Measurements from ENCODE around the gene FLG2. TPM values are rescaled to one million over a fixed set of nuclear protein-coding genes. Genes with fewer than 3 reads are reported as not detected.

The FLG2 gene
- total and polyA plus RNA-seq, 10 of the 15 experiments (the other 5 are each of a cell fraction or from before 2014, with no cell fraction given), result not detected

DNA sequence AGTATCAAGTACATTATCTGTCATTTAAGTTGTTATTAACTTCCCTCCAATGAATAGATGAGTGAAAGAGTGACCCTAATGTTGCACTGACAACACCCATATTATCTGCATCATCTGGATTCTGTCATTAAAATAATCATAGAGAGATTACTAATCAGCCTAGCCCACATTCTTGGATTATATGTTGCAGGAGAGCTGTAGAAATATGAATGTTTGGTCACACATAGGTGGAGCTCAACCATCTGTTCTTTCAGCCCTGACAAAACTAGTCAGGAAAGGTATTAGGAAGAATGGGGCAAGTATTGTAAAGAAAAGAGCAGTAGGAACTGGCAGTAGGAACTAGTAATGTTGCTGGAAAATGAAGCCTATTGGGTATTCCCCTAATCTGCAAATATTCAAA lies 15.4 kb downstream of the FLG2 start:
- no peaks in the 10 kb centered on the region for H3K79me2 ChIP-seq (ENCODE audit: control insufficient read depth, insufficient read depth, low read length)
- no peak for TF ChIP-seq IRF4 (IDR thresholded peaks at IDR 0.05; ENCODE audit: low read depth, low read length)
- TF ChIP-seq TARDBP (IDR thresholded peaks at IDR 0.05; ENCODE audit: borderline replicate concordance), result no peak
- TF ChIP-seq SMC3 (IDR thresholded peaks at IDR 0.05; ENCODE audit: borderline replicate concordance, low read length), result no peak
- TF ChIP-seq, protein P1, sequence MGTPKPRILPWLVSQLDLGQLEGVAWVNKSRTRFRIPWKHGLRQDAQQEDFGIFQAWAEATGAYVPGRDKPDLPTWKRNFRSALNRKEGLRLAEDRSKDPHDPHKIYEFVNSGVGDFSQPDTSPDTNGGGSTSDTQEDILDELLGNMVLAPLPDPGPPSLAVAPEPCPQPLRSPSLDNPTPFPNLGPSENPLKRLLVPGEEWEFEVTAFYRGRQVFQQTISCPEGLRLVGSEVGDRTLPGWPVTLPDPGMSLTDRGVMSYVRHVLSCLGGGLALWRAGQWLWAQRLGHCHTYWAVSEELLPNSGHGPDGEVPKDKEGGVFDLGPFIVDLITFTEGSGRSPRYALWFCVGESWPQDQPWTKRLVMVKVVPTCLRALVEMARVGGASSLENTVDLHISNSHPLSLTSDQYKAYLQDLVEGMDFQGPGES (IDR thresholded peaks at IDR 0.05), result no peak
- no TSS peak for BruUV-seq (replicated peaks)
- H3K4me2 ChIP-seq (ENCODE audit: control insufficient read depth, insufficient read depth), result no peak overlapping the region
- no peaks in the 10 kb centered on the region for H3K27me3 ChIP-seq (replicated peaks in 1 of 2; ENCODE audit: control insufficient read depth in 2 of 2, insufficient read depth in 2 of 2, low read length in 1 of 2)
- FAIRE-seq (no peak), DNase-seq (ENCODE audit: low read depth, low spot score) (no peak), ATAC-seq (no peak)
- H2AFZ ChIP-seq (ENCODE audit: control insufficient read depth, low read depth, low read length), result no peak overlapping the region
- ChIA-PET SMC1A (ENCODE audit: uncharacterized antibody, unreplicated experiment) (interaction anchor here (1.9 kb wide), 1 partner anchor 114 kb away, joined by 5 read pairs; no protein-coding TSS in a partner anchor), RAD21 (ENCODE audit: unreplicated experiment) (no interaction called here), POLR2A (no interaction called here), CTCF (interaction anchor here (5.0 kb wide), 1 partner anchor 115 kb away, joined by 26 read pairs; no protein-coding TSS in a partner anchor)
- H3K9ac ChIP-seq (ENCODE audit: control insufficient read depth, insufficient read depth, low read length), result no peak overlapping the region
- H3K27ac ChIP-seq (ENCODE audit: control insufficient read depth, insufficient read depth), result no peak overlapping the region
- intact Hi-C loops (cut with micrococcal nuclease; ENCODE audit: unreplicated experiment), result loop anchor here (10.0 kb wide), 1 partner anchor 290 kb away; no protein-coding TSS in a partner anchor
- in situ Hi-C loops (cut with MboI), result no loop called here
- H3K4me3 ChIP-seq, result no peak overlapping the region
- H3K9me3 ChIP-seq (replicated peaks; ENCODE audit: control insufficient read depth, insufficient read depth, low read length), result no peaks in the 10 kb centered on the region
- H3K36me3 ChIP-seq (ENCODE audit: control insufficient read depth in 2 of 2, insufficient read depth in 2 of 2, low read length in 1 of 2), result no peaks in the 10 kb centered on the region
- H3K4me1 ChIP-seq (ENCODE audit: control insufficient read depth, insufficient read depth, low read length), result no peaks in the 10 kb centered on the region
- H4K20me1 ChIP-seq (ENCODE audit: control insufficient read depth, insufficient read depth), result no peaks in the 10 kb centered on the region

DNA sequence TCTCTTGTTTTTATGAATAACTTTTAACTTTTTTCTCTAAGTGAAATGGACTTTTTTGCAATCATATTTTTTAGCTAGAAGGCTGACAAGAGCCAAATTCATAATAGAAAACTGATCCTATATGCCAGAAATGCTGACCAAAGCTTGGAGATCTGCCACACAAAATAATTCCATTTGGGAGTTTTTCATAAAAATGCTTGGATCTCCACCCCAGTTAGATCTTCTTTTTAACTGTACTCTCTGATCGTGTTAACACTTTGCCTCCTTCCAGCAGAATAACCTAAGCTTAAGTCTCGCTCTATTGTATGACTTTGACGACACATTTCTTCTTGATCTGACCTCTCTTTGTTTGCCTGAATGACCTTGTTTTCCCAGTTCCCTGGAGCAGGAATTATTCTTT lies 16.8 kb downstream of the FLG2 start:
- ATAC-seq (no peak), FAIRE-seq (no peak), DNase-seq (ENCODE audit: low read depth, low spot score) (no peak)
- no peak overlapping the region for H3K27ac ChIP-seq (ENCODE audit: control insufficient read depth, insufficient read depth)
- no peak overlapping the region for H3K9ac ChIP-seq (ENCODE audit: control insufficient read depth, insufficient read depth, low read length)
- H3K27me3 ChIP-seq (replicated peaks in 1 of 2; ENCODE audit: control insufficient read depth in 2 of 2, insufficient read depth in 2 of 2, low read length in 1 of 2), result no peaks in the 10 kb centered on the region
- no peaks in the 10 kb centered on the region for H4K20me1 ChIP-seq (ENCODE audit: control insufficient read depth, insufficient read depth)
- in situ Hi-C loops (cut with MboI) (no loop called here), intact Hi-C loops (cut with micrococcal nuclease; ENCODE audit: unreplicated experiment) (loop anchor here (10.0 kb wide), 1 partner anchor 288 kb away; no protein-coding TSS in a partner anchor)
- ChIA-PET SMC1A (ENCODE audit: uncharacterized antibody, unreplicated experiment) (no interaction called here), CTCF (interaction anchor here (5.0 kb wide), 1 partner anchor 116 kb away, joined by 26 read pairs; no protein-coding TSS in a partner anchor), POLR2A (no interaction called here), RAD21 (ENCODE audit: unreplicated experiment) (no interaction called here)
- WGBS (ENCODE audit: insufficient coverage, insufficient replicate concordance, low lambda C conversion rate, missing lambda C conversion rate), result 44% methylated on average over 3 of the region's 3 CpGs
- H3K79me2 ChIP-seq (ENCODE audit: control insufficient read depth, insufficient read depth, low read length), result no peaks in the 10 kb centered on the region
- H3K4me3 ChIP-seq, result no peak overlapping the region
- H3K36me3 ChIP-seq (ENCODE audit: control insufficient read depth in 2 of 2, insufficient read depth in 2 of 2, low read length in 1 of 2), result no peaks in the 10 kb centered on the region
- H3K9me3 ChIP-seq (replicated peaks; ENCODE audit: control insufficient read depth, insufficient read depth, low read length), result no peaks in the 10 kb centered on the region
- BruUV-seq (replicated peaks), result no TSS peak
- no peak overlapping the region for H3K4me2 ChIP-seq (ENCODE audit: control insufficient read depth, insufficient read depth)
- no peak overlapping the region for H2AFZ ChIP-seq (ENCODE audit: control insufficient read depth, low read depth, low read length)
- no peaks in the 10 kb centered on the region for H3K4me1 ChIP-seq (ENCODE audit: control insufficient read depth, insufficient read depth, low read length)
- TF ChIP-seq, protein P1 (IDR thresholded peaks at IDR 0.05), result no peak
- TF ChIP-seq, protein P2, sequence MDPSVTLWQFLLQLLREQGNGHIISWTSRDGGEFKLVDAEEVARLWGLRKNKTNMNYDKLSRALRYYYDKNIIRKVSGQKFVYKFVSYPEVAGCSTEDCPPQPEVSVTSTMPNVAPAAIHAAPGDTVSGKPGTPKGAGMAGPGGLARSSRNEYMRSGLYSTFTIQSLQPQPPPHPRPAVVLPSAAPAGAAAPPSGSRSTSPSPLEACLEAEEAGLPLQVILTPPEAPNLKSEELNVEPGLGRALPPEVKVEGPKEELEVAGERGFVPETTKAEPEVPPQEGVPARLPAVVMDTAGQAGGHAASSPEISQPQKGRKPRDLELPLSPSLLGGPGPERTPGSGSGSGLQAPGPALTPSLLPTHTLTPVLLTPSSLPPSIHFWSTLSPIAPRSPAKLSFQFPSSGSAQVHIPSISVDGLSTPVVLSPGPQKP (IDR thresholded peaks at IDR 0.05; ENCODE audit: low read depth, low read length), result no peak
- TF ChIP-seq, protein P3, sequence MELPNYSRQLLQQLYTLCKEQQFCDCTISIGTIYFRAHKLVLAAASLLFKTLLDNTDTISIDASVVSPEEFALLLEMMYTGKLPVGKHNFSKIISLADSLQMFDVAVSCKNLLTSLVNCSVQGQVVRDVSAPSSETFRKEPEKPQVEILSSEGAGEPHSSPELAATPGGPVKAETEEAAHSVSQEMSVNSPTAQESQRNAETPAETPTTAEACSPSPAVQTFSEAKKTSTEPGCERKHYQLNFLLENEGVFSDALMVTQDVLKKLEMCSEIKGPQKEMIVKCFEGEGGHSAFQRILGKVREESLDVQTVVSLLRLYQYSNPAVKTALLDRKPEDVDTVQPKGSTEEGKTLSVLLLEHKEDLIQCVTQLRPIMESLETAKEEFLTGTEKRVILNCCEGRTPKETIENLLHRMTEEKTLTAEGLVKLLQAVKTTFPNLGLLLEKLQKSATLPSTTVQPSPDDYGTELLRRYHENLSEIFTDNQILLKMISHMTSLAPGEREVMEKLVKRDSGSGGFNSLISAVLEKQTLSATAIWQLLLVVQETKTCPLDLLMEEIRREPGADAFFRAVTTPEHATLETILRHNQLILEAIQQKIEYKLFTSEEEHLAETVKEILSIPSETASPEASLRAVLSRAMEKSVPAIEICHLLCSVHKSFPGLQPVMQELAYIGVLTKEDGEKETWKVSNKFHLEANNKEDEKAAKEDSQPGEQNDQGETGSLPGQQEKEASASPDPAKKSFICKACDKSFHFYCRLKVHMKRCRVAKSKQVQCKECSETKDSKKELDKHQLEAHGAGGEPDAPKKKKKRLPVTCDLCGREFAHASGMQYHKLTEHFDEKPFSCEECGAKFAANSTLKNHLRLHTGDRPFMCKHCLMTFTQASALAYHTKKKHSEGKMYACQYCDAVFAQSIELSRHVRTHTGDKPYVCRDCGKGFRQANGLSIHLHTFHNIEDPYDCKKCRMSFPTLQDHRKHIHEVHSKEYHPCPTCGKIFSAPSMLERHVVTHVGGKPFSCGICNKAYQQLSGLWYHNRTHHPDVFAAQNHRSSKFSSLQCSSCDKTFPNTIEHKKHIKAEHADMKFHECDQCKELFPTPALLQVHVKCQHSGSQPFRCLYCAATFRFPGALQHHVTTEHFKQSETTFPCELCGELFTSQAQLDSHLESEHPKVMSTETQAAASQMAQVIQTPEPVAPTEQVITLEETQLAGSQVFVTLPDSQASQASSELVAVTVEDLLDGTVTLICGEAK (IDR thresholded peaks at IDR 0.05; ENCODE audit: borderline replicate concordance), result no peak
- TF ChIP-seq SUPT20H (IDR thresholded peaks at IDR 0.05; ENCODE audit: borderline replicate concordance, control insufficient read depth, low read depth, low read length) (no peak), TCF7 (IDR thresholded peaks at IDR 0.05; ENCODE audit: borderline replicate concordance) (no peak), RAD51 (IDR thresholded peaks at IDR 0.05) (no peak), ESRRA (IDR thresholded peaks at IDR 0.05; ENCODE audit: low read length) (no peak)
